22Rv1 (cell line): ENCODE measurements around the gene SLAMF8.

Experiments
- H3K27ac ChIP-seq: fragments of 450-650 bp; 2 replicates; pipeline ENCODE4 v1.5.1; 2017
- CTCF ChIP-seq: fragments of 450-650 bp; IDR thresholded peaks from 2 replicates; pipeline ENCODE4 v1.5.1; 2017; ENCODE audit warnings: mild to moderate bottlenecking
- ZFX ChIP-seq: fragments of 450-650 bp; IDR thresholded peaks from 2 replicates; pipeline ENCODE4 v1.6.1; 2017; ENCODE audit warnings: antibody characterized with exemption, borderline replicate concordance

The SLAMF8 gene

GRCh38 chr1:159854693-159855192 lies 28.1 kb downstream of the SLAMF8 start:
- TF ChIP-seq CTCF (peak; percentile 34), ZFX (no peak)
- H3K27ac ChIP-seq: peak overlapping the region; percentile 79

GRCh38 chr1:159855709-159856108 lies 29.0 kb downstream of the SLAMF8 start:
- H3K27ac ChIP-seq: no peak overlapping the region
- TF ChIP-seq ZFX (no peak), CTCF (no peak)

- H3K27ac ChIP-seq: no peak overlapping the region
- TF ChIP-seq ZFX: no peak
These were observed 29.9 kb downstream of the SLAMF8 start for GRCh38 chr1:159856576-159856975.

- TF ChIP-seq CTCF: no peak
- no peak for TF ChIP-seq ZFX
- no peak overlapping the region for H3K27ac ChIP-seq
These were observed 31.2 kb downstream of the SLAMF8 start for GRCh38 chr1:159857889-159858288.

GRCh38 chr1:159859767-159860322 lies 33.2 kb downstream of the SLAMF8 start:
- TF ChIP-seq ZFX: no peak
- TF ChIP-seq CTCF: no peak
- H3K27ac ChIP-seq: no peak overlapping the region

GRCh38 chr1:159860456-159860855 lies 33.8 kb downstream of the SLAMF8 start:
- TF ChIP-seq ZFX (no peak), CTCF (no peak)
- H3K27ac ChIP-seq: no peak overlapping the region

- no peak for TF ChIP-seq ZFX
- TF ChIP-seq CTCF: no peak
- H3K27ac ChIP-seq: no peak overlapping the region
These were observed 34.5 kb downstream of the SLAMF8 start for GRCh38 chr1:159861218-159861617.

GRCh38 chr1:159862031-159862430 lies 35.4 kb downstream of the SLAMF8 start:
- TF ChIP-seq CTCF (no peak), ZFX (no peak)
- H3K27ac ChIP-seq: no peak overlapping the region
